T47D (cell line): ENCODE data around the gene ACTN1.

Source experiments
- DNase-seq, 2 experiments: peaks; one replicate each; pipeline versions ENCODE4 v3.0.0 to v3.0.0-alpha.2; 2011 to 2012; ENCODE audit warnings: low read depth in 1 of 2, low spot score in 1 of 2
- JUND ChIP-seq: IDR thresholded peaks from 2 replicates; pipeline ENCODE4 v1.6.1; 2012; ENCODE audit warnings: low read depth
- in situ Hi-C: cut with HindIII; loops from 2 replicates; pipeline ENCODE4 v1.10.0; 2016; ENCODE audit warnings: low sequenced_read_pairs, low pct_unique_long_range_greater_than_20kb

The ACTN1 gene

GRCh38 chr14:69004731-69005431 is 25.8 kb upstream of the ACTN1 start:
- no peak for TF ChIP-seq JUND
- no peak for DNase-seq
- in situ Hi-C loops: no loop called here

DNA sequence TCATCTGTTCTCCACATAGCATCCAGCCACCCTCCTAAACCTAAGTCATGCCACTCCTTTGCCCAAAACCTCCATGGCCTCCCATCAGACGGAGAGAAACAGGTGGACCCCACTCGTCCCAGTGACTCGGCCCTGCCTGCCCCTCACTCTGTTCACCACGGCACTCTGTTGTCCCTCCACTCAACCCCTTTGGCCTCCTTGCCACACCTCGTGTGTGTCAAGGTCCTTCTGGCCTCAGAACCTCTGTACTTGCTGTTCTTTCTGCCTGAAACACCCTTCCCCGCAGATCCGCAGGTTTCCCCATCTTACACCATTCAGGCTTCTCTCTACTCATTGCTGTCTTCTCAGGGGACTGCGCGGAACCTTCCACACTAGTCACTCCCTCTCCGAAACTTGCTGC is 24.5 kb upstream of the ACTN1 start:
- no peak for TF ChIP-seq JUND
- in situ Hi-C loops: no loop called here
- DNase-seq: no peak

DNA sequence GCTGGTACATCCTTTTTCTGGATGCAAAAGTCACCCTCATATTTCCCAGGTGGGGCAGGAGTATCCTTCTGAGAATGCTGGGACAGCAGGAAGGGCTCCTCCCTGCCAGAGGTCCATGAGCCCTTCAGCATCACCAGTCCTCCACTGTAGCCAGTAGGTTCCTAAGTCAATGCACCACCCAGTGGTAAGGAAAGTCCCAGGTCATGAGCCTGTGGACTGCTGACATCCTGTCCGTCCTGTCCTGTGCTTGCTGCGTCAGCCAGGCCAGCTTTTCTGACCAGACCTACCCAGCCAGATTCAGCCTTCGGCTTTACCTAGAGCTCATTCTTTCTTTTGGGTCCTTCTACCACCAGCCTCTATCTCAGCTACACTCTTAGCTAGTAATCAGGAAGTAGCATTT is 23.0 kb upstream of the ACTN1 start:
- DNase-seq: peak; percentile 87 to 94
- in situ Hi-C loops: no loop called here
- TF ChIP-seq JUND: no peak

DNA sequence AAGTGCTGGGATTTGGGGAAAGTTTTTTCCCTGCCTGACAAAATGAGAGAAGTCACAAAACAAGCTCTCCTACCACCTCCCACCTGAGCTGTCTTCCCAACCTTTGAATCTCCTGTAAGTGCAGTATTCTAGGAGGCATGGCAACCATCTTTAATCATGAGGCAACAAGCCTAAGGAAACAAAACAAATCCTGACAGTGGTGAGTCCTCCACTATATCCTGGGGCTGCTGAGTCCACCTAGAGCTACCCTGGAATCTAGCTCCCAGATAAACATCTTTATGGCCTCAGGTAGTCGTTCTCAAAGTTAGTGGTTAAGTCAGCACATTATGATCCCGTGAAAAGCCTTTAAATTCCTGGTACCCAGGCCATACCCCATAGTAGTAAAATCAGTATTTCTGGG is 22.3 kb upstream of the ACTN1 start:
- no peak for TF ChIP-seq JUND
- DNase-seq: peak in 1 of 2 experiments; percentile 59
- in situ Hi-C loops: no loop called here

DNA sequence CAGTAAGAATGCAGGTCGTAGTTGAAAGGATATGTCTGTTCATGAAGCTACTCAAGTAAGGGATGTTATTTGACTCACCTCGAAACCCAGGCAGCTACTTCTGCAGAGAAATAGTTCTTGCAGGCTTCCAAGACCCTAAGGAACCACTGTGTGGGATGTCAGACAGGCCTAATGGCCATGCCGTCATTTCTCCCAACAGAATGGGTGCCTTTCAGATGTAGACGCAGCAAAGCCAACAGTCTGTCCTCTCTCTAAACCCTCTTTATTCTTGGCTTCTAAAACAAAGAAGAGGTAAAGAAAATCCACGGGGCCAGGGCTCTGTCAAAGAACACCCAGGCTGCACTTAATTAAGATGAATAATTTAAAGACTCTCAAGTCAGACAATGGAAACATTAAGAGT is 19.0 kb upstream of the ACTN1 start:
- no peak for TF ChIP-seq JUND
- no peak for DNase-seq
- in situ Hi-C loops: no loop called here

DNA sequence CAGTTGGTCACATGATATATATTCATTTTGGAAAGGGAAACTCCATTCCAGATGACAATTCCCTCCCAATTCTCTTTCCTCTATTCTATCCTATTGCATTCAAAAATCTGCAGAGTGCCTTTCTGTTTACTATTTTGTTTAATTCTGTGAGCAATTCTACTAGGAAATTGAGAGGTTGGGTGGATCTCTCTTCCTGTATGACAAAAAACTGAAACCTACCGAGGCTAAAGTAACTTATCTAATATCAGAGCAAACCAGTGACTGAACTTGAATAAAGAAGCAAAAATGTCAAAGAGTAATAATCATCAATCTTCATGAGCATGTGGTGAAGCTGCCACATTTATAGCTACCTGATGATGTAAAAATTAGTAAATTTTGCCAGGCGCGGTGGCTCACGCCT is 16.6 kb upstream of the ACTN1 start:
- TF ChIP-seq JUND: no peak
- in situ Hi-C loops: no loop called here
- no peak for DNase-seq

GRCh38 chr14:68994056-68994455 is 15.0 kb upstream of the ACTN1 start:
- DNase-seq: no peak
- in situ Hi-C loops: no loop called here
- no peak for TF ChIP-seq JUND

GRCh38 chr14:68987653-68988036 is 8.5 kb upstream of the ACTN1 start:
- in situ Hi-C loops: no loop called here
- TF ChIP-seq JUND: no peak
- DNase-seq: peak in 1 of 2 experiments; percentile 67

DNA sequence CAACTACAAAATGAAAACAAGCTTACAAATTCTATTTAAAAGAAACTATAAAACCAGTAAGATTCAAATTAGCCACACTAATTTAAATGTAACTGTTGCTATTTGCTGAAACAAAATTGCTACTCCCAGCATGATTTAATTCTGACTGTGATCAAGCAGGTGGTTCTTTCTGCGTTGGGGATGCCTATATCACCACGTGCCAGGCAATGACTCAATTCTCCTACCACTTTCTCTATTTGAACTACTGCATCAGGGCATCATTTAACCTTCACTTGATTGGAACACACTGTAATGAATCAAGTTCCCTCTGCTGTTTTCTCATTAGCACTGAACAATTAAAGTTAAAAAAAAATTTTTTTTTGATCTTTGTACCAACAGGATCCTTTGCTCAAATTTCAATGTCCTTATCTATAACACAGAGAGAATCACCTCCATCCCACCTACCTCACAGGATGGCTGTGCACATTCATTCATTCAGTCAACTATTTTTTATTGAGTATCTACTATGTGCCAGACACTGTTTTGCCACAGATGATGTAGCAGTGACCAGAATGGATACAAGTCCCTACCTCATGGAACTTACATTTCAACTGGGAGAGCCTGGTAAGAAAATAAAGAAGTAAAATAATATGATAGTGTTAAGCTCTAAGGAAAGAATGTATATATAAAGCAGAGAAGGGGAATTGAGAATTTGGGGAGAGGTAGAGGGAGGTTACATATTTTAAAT is 8.0 kb upstream of the ACTN1 start:
- DNase-seq: no peak
- no peak for TF ChIP-seq JUND
- in situ Hi-C loops: no loop called here

GRCh38 chr14:68986225-68986624 is 7.1 kb upstream of the ACTN1 start:
- no peak for TF ChIP-seq JUND
- DNase-seq: no peak
- in situ Hi-C loops: no loop called here

- in situ Hi-C loops: no loop called here
- DNase-seq: no peak
- TF ChIP-seq JUND: no peak
Measured at GRCh38 chr14:68984686-68985085, 5.6 kb upstream of the ACTN1 start.

- no peak for TF ChIP-seq JUND
- in situ Hi-C loops: no loop called here
- no peak for DNase-seq
Measured at GRCh38 chr14:68983191-68983590, 4.1 kb upstream of the ACTN1 start.

- TF ChIP-seq JUND: no peak
- no peak for DNase-seq
- in situ Hi-C loops: no loop called here
Measured at GRCh38 chr14:68982581-68982980, 3.5 kb upstream of the ACTN1 start.
